Fibroblast of lung (primary cell): ENCODE data around the gene SLC25A1.

Experiments
- CTCF ChIP-seq, 2 donors: IDR thresholded peaks in 1 of 2; conservative IDR thresholded peaks in 1 of 2; 1 replicate in 1 of 2; 2 replicates in 1 of 2; pipeline ENCODE4 v1.5.1; 2011 to 2012; ENCODE audit warnings: low read length in 2 of 2, control low read depth in 1 of 2, inconsistent platforms in 1 of 2, low read depth in 1 of 2, mild to moderate bottlenecking in 1 of 2
- EZH2 ChIP-seq: IDR thresholded peaks from 2 replicates; pipeline ENCODE4 v1.5.1; 2012; ENCODE audit warnings: low read length, control low read depth, mild to moderate bottlenecking; ENCODE audit errors: missing control alignments

- no peak for TF ChIP-seq CTCF (conservative IDR thresholded peaks at IDR 0.05 in 1 of 2, IDR thresholded peaks at IDR 0.05 in 1 of 2; ENCODE audit: low read depth in 1 of 2, low read length in 2 of 2)
- TF ChIP-seq EZH2: no peak
These were observed 45.7 kb downstream of the SLC25A1 start for GRCh38 chr22:19132693-19133400.
